Natural killer cell (primary cell): ENCODE data around the gene KIF1A. TPM values are rescaled to one million over a fixed set of nuclear protein-coding genes. Genes with fewer than 3 reads are reported as not detected.

Experiments used
- ATAC-seq, 3 donors: fragments of 150-1000 bp in 2 of 3; fragments of 200-7000 bp in 1 of 3; cut with Tn5 transposase; 1 replicate in 1 of 3; 2 replicates in 2 of 3; pipeline ENCODE4 v1.10.0; 2021; ENCODE audit warnings: mild to moderate bottlenecking in 2 of 3, moderate library complexity in 2 of 3
- DNase-seq, 2 donors: peaks; one replicate each; pipeline versions ENCODE4 v3.0.0 to v3.0.0-alpha.2; 2013 to 2021; ENCODE audit warnings: mixed read lengths in 1 of 2
- H3K27ac ChIP-seq: one replicate; pipeline ENCODE4 v1.5.1; 2013; ENCODE audit warnings: mild to moderate bottlenecking, low read length
- H3K27me3 ChIP-seq: one replicate; pipeline ENCODE4 v1.6.1; 2013; ENCODE audit warnings: low read length; ENCODE audit not compliant: control insufficient read depth, insufficient read depth
- H3K36me3 ChIP-seq: one replicate; pipeline ENCODE4 v1.6.1; 2013; ENCODE audit warnings: low read length; ENCODE audit not compliant: control insufficient read depth, insufficient read depth
- H3K4me1 ChIP-seq: one replicate; pipeline ENCODE4 v1.6.1; 2013; ENCODE audit warnings: low read length; ENCODE audit not compliant: control insufficient read depth, insufficient read depth
- H3K4me3 ChIP-seq: one replicate; pipeline ENCODE4 v1.5.1; 2013; ENCODE audit warnings: low read length
- H3K9me3 ChIP-seq: one replicate; pipeline ENCODE4 v1.6.1; 2013; ENCODE audit warnings: low read length; ENCODE audit not compliant: control insufficient read depth, insufficient read depth
- H3K27ac Mint-ChIP-seq, 2 donors: one replicate each; pipeline ENCODE4 v1.8.0; 2022; ENCODE audit warnings: mild to moderate bottlenecking in 2 of 2, mixed read lengths in 2 of 2, moderate library complexity in 1 of 2
- H3K27me3 Mint-ChIP-seq, 2 donors: one replicate each; pipeline ENCODE4 v1.8.0; 2022; ENCODE audit warnings: low read depth in 2 of 2, mixed read lengths in 2 of 2
- H3K36me3 Mint-ChIP-seq: one replicate; pipeline ENCODE4 v1.8.0; 2022; ENCODE audit warnings: mixed read lengths
- H3K4me1 Mint-ChIP-seq, 2 donors: one replicate each; pipeline ENCODE4 v1.8.0; 2022; ENCODE audit warnings: mixed read lengths in 2 of 2
- H3K4me3 Mint-ChIP-seq: one replicate; pipeline ENCODE4 v1.8.0; 2022; ENCODE audit warnings: mild to moderate bottlenecking, moderate library complexity, mixed read lengths
- H3K9me3 Mint-ChIP-seq, 2 donors: one replicate each; pipeline ENCODE4 v1.8.0; 2022; ENCODE audit warnings: mixed read lengths in 2 of 2
- CTCF ChIP-seq: fragments of 200-600 bp; IDR thresholded peaks from one replicate; pipeline ENCODE4 v1.8.0; 2022; ENCODE audit warnings: antibody characterized with exemption
- WGBS: methylation state at CpG from one replicate; pipeline ENCODE4 v1.1.7; 2013; ENCODE audit warnings: missing lambda C conversion rate; ENCODE audit not compliant: insufficient coverage; 5-methylcytosine and 5-hydroxymethylcytosine counted together
- intact Hi-C: fragments of 100-400 bp; cut with micrococcal nuclease; formaldehyde crosslinking; loops from one replicate; pipeline ENCODE4 v1.14.2; 2022
- total RNA-seq, 4 donors: library from RNA; stranded (reverse); fragments of 120-200 nt in 1 of 4; gene quantifications; one replicate each; pipeline versions ENCODE4 v1.2.3 to v1.2.4, GENCODE V29; 2013 to 2022

Gene KIF1A
- total RNA-seq, 3 donors from 2014 or later (not counting 1 experiment from before 2014, with no cell fraction given): 0.09 TPM; not detected in 2

GRCh38 chr2:240813231-240813921 lies 6.6 kb downstream of the KIF1A start:
- WGBS: 95% methylated on average over 17 of the region's 17 CpGs
- Histone ChIP-seq H3K4me1 (no peaks in the 10 kb centered on the region), H3K4me3 (no peak overlapping the region), H3K36me3 (no peaks in the 10 kb centered on the region), H3K27ac (no peak overlapping the region), H3K9me3 (peaks cover 3% of the 10 kb centered on the region), H3K27me3 (peaks cover 3% of the 10 kb centered on the region)
- no peak overlapping the region for H3K4me3 Mint-ChIP-seq
- no peaks in the 10 kb centered on the region for H3K4me1 Mint-ChIP-seq
- intact Hi-C loops: no loop called here
- no peak for TF ChIP-seq CTCF
- DNase-seq (no peak), ATAC-seq (no peak)
- H3K9me3 Mint-ChIP-seq: no peaks in the 10 kb centered on the region
- H3K27me3 Mint-ChIP-seq: peaks cover 20 to 27% of the 10 kb centered on the region in 2 donors
- H3K36me3 Mint-ChIP-seq: no peaks in the 10 kb centered on the region
- H3K27ac Mint-ChIP-seq: no peak overlapping the region

GRCh38 chr2:240812721-240813120 lies 7.3 kb downstream of the KIF1A start:
- Histone ChIP-seq H3K27ac (no peak overlapping the region), H3K27me3 (peaks cover 3% of the 10 kb centered on the region), H3K9me3 (peaks cover 3% of the 10 kb centered on the region), H3K36me3 (no peaks in the 10 kb centered on the region), H3K4me1 (no peaks in the 10 kb centered on the region), H3K4me3 (no peak overlapping the region)
- H3K4me3 Mint-ChIP-seq: no peak overlapping the region
- no peak overlapping the region for H3K27ac Mint-ChIP-seq
- DNase-seq (no peak), ATAC-seq (no peak)
- 87% methylated on average over 20 of the region's 20 CpGs for WGBS
- H3K27me3 Mint-ChIP-seq: peaks cover 15 to 23% of the 10 kb centered on the region in 2 donors
- no peaks in the 10 kb centered on the region for H3K4me1 Mint-ChIP-seq
- no peak for TF ChIP-seq CTCF
- H3K36me3 Mint-ChIP-seq: no peaks in the 10 kb centered on the region
- intact Hi-C loops: no loop called here
- H3K9me3 Mint-ChIP-seq: no peaks in the 10 kb centered on the region

GRCh38 chr2:240812301-240812680 lies 7.7 kb downstream of the KIF1A start:
- no peak for TF ChIP-seq CTCF
- H3K4me1 Mint-ChIP-seq: no peaks in the 10 kb centered on the region
- peaks cover under 1% of the 10 kb centered on the region for H3K27me3 ChIP-seq
- H3K4me3 ChIP-seq: no peak overlapping the region
- peaks cover 15 to 20% of the 10 kb centered on the region in 2 donors for H3K27me3 Mint-ChIP-seq
- H3K9me3 ChIP-seq: peaks cover 3% of the 10 kb centered on the region
- ATAC-seq (no peak), DNase-seq (no peak)
- H3K9me3 Mint-ChIP-seq: no peaks in the 10 kb centered on the region
- intact Hi-C loops: no loop called here
- H3K27ac Mint-ChIP-seq: no peak overlapping the region
- H3K36me3 ChIP-seq: no peaks in the 10 kb centered on the region
- no peak overlapping the region for H3K4me3 Mint-ChIP-seq
- 93% methylated on average over 10 of the region's 10 CpGs for WGBS
- no peaks in the 10 kb centered on the region for H3K4me1 ChIP-seq
- H3K36me3 Mint-ChIP-seq: no peaks in the 10 kb centered on the region
- no peak overlapping the region for H3K27ac ChIP-seq
